ENCODE data around the gene ZNF816. TPM values are rescaled to one million over a fixed set of nuclear protein-coding genes. Genes with fewer than 3 reads are reported as not detected.
A peak's percentile ranks its signal among the peaks of the same experiment; 100 is the strongest.

ZNF816 gene
- total RNA-seq, 1 donor from 2014 or later = 9.0 TPM

- Mint-ChIP-seq H3K9me3 (ENCODE audit: unreplicated experiment) (no peaks in the 10 kb centered on the region), H3K27me3 (ENCODE audit: unreplicated experiment) (no peaks in the 10 kb centered on the region), H3K36me3 (ENCODE audit: unreplicated experiment) (peaks cover 9% of the 10 kb centered on the region), H3K4me3 (ENCODE audit: unreplicated experiment) (peak overlapping the region; percentile 82), H3K4me1 (ENCODE audit: unreplicated experiment) (peaks cover 31% of the 10 kb centered on the region), H3K27ac (ENCODE audit: unreplicated experiment) (peak overlapping the region; percentile 78)
- TF ChIP-seq CTCF (IDR thresholded peaks at IDR 0.05) = peak; percentile 95
- DNase-seq (ENCODE audit: extremely low spot score, unreplicated experiment) = peak; percentile 96
Measured at GRCh38 chr19:52993342-52994178, 30.9 kb upstream of the ZNF816 start.

- H3K4me1 Mint-ChIP-seq (ENCODE audit: unreplicated experiment) = peaks cover 31% of the 10 kb centered on the region
- H3K27ac Mint-ChIP-seq (ENCODE audit: unreplicated experiment) = peak overlapping the region; percentile 73
Measured at GRCh38 chr19:52992109-52993004, 29.7 kb upstream of the ZNF816 start.

GRCh38 chr19:52991484-52991883, 28.8 kb upstream of the ZNF816 start:
- Mint-ChIP-seq H3K9me3 (ENCODE audit: unreplicated experiment) (peaks cover 6% of the 10 kb centered on the region), H3K27ac (ENCODE audit: unreplicated experiment) (peak overlapping the region; percentile 73), H3K27me3 (ENCODE audit: unreplicated experiment) (no peaks in the 10 kb centered on the region), H3K4me1 (ENCODE audit: unreplicated experiment) (peaks cover 31% of the 10 kb centered on the region), H3K36me3 (ENCODE audit: unreplicated experiment) (peaks cover 27% of the 10 kb centered on the region), H3K4me3 (ENCODE audit: unreplicated experiment) (peak overlapping the region; percentile 45)
- DNase-seq (ENCODE audit: extremely low spot score, unreplicated experiment) = no peak
- no peak for TF ChIP-seq CTCF (IDR thresholded peaks at IDR 0.05)

More at GRCh38 chr19:52992109-52993004, 29.7 kb upstream of the ZNF816 start:
- no peaks in the 10 kb centered on the region for H3K9me3 Mint-ChIP-seq (ENCODE audit: unreplicated experiment)
- H3K4me3 Mint-ChIP-seq (ENCODE audit: unreplicated experiment) = peak overlapping the region; percentile 82
- H3K27me3 Mint-ChIP-seq (ENCODE audit: unreplicated experiment) = no peaks in the 10 kb centered on the region
- no peak for TF ChIP-seq CTCF (IDR thresholded peaks at IDR 0.05)
- DNase-seq (ENCODE audit: extremely low spot score, unreplicated experiment) = no peak
- H3K36me3 Mint-ChIP-seq (ENCODE audit: unreplicated experiment) = peaks cover 18% of the 10 kb centered on the region

GRCh38 chr19:52990759-52991418, 28.2 kb upstream of the ZNF816 start:
- peak overlapping the region; percentile 45 for H3K4me3 Mint-ChIP-seq (ENCODE audit: unreplicated experiment)
- H3K9me3 Mint-ChIP-seq (ENCODE audit: unreplicated experiment) = peaks cover 9% of the 10 kb centered on the region
- H3K4me1 Mint-ChIP-seq (ENCODE audit: unreplicated experiment) = peaks cover 31% of the 10 kb centered on the region
- peaks cover 33% of the 10 kb centered on the region for H3K36me3 Mint-ChIP-seq (ENCODE audit: unreplicated experiment)
- no peak for TF ChIP-seq CTCF (IDR thresholded peaks at IDR 0.05)
- no peaks in the 10 kb centered on the region for H3K27me3 Mint-ChIP-seq (ENCODE audit: unreplicated experiment)
- DNase-seq (ENCODE audit: extremely low spot score, unreplicated experiment) = no peak
- peak overlapping the region; percentile 73 for H3K27ac Mint-ChIP-seq (ENCODE audit: unreplicated experiment)
